Mesenteric fat pad (tissue), 1 donor: ENCODE measurements around the gene KLHL36. TPM values are rescaled to one million over a fixed set of nuclear protein-coding genes. Genes with fewer than 3 reads are reported as not detected.

Experiments
- DNase-seq: peaks from one replicate; pipeline ENCODE4 v3.0.0-alpha.2; 2020; ENCODE audit warnings: low spot score
- total RNA-seq: library from RNA; stranded (reverse); fragmentation: NEBNext Ultra II Directional; extraction: Animal tissue kit (Norgen Biotek cat#: 25700); gene quantifications from one replicate; pipeline ENCODE4 v1.2.1, GENCODE V29; 2021
- donor health status: DM: yes; HTN: yes; CAD: no.

KLHL36 gene
- total RNA-seq, 1 donor from 2014 or later = 55.4 TPM

DNA sequence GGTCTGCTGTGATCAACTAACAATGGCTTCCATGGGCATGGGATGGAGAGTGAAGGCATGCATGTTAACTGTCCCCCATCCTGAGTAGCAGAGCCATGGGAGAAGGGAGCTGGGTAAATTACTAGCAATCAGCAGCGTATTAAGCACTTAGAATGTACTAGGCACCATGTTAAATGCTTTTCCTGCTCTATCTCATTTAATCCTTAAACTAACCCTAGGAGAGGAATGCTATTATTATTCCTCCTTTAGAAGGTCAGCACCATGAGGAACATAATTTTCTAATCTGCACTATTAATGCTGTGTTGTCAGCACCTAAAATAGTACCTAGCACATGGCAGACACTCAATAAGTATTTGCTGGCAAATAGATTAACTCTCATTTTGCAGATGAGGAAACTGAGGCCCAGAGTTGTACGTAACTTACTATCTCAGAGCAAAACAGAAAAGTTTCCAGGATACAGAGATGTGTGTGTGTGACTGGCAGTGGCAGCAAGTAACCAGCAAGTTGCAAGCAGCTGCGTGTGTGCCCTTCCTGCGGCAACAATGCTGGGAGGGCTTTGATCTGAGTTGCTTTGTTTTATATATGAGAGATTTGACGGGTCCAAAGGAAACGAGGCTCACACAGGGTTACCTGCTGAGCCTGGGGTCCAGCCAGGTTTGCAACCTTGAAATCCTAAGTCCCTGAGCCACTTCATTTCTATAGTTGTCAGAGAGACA is 6.5 kb upstream of the KLHL36 start:
- no peak for DNase-seq

DNA sequence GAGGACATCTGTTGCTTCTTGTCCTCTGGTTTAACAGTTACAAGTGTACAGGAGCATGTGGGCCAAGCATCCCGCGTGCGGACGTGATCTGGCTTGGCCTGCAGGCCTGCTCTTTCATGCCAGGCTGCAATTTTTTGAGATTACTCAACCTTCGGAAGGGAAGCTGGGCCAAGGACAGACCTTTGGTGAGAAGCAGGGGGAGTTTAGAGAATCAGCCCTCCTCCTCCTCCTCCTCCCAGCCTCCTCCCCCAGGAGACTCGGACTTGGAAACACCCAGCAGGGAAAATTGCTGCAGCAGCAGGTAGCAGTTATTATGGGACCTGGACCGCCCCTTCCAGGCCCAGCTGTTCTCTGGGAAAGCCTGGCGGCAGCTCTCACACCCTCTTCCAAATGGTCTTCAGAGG is 5.1 kb upstream of the KLHL36 start:
- no peak for DNase-seq

DNA sequence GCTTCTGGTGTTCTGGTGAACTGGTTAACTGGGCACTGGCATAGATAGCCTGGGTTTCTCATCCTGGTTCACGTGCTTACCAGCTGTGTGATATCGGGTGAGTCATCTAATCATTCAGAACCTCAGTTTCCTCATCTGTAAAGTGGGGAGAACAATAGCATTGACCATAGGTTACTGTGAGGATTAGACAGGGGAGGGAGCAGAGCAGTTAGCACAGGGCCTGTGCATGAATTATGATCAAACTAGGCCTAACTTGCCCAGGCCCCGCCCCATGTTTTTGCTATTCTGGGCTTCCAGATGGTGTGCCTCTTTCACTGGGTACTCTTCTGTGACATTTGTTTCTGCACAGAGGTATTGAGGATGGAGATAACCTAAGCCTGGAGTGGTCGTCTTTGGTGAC is 4.6 kb upstream of the KLHL36 start:
- DNase-seq = no peak

DNA sequence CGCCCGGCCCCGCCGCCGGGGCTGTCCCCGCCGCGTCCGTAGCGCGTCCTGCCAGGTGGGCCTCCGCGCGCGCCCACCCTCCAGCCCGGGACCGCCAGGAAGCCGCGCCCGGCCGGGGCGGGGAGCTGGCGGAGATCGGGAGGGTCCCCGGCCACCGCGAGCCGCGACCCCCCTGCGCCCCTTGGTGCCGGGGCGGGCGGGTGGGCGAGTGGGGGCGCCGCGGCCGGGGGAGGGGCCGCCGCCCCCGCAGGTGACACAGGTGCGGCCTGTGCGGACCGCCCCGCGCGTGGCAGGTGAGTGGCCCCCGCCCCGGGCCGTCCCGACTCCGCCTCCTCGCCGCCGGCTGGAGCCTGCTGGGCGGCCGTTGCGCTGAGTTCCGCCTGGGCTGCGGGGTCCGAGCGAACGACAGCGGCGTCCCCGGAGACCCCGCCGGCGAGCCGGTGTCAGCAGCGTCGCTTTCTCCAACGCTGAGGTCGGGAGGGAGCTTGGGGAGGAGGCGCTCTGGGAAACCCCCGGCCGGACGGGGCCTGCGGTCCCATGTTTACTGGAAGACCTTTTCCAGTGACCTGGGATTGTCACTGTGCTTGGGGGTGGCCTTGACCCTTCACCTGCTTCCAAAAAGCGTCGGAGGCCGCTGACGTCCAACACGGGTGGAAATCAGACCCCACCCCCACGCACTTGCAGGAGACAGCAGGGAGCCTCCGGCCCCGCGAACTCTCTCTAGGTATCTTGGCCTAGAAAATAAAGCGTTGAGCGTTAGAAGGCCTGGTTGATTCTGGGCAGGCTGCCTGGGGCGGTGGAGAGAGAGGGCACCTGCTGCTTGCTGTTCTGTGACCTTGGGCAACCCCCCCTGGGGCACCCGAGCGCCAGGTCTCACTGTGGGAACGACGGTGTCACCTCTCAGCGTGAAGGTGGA is 542 bp downstream of the KLHL36 start:
- DNase-seq = peak; percentile 92

DNA sequence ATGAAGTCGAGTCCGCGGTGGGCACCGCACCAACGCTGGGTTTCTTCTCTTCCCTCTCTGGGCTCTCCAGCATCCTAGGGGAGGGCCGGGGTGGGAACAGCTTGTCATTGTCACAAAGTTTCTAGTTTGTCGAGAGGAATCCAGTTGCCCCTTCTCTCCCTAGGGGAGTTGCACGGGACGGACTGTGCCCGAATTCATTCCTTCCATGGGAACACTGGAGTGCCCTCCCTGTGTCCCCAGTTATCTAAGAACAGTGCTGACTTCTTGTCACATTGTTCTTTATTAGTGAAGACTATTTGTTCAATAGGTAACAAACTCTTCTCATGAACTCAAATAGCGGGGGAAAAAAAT is 1.2 kb downstream of the KLHL36 start:
- DNase-seq = no peak

DNA sequence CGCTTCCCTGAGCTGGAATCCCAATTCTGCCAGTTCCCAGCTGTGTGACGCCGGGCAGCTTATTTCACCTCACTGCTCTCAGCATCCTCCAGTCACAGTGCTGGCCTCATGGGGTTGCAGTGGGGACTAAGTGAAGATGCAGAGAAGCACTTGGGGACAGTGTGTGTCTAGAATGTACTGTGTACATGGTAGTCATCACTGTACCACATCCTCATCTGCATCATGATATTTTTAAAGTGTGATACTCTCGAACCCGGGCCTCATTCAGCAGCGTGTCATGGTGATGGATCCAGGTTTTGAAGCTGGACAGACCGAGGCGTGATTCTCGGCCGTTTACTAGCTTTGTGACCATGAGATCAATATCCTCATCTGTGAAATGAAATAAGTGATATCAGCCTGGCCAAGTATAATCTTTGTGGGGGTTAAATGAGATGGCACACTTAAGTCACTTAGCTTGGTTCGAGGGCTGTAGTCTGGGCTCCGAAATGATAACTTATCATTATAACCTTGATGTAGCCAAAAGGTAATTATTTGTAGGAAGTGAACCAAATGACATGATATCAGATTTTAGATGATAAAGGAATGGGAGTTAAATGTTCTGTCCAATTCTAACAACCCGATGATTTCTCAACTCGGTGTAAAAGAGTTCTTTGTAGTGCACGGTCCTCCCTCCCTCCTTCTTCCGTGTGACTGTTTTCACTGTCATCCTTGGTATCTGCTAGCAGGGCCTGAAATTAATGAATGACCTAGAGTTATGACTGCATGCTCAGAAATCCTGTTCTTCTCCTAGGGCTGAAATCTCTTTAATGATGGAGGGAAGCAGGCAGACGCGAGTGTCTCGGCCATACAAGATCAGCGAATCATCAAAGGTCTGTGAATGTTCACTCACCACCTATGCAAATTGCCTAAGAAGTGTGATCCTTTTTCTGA is 2.0 kb downstream of the KLHL36 start:
- DNase-seq = no peak

DNA sequence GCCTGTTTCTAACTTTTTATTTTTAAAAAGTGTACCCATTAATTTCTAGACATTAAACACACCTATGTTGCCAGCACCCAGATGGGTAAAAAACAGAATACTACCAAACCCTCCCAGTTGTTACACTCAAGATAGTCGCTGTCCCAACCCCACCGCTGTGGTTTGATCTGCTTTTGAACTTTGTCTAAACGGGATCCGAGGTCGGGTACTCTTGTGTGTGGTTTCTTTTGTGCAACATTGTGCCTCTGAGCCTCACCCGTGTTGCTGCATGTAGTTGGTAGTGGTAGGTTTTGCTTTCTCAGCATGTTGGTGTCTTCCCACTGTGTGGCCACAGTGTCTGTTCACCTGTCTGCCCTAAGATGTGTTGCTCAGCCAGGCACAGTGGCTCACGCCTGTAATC is 4.3 kb downstream of the KLHL36 start:
- no peak for DNase-seq

DNA sequence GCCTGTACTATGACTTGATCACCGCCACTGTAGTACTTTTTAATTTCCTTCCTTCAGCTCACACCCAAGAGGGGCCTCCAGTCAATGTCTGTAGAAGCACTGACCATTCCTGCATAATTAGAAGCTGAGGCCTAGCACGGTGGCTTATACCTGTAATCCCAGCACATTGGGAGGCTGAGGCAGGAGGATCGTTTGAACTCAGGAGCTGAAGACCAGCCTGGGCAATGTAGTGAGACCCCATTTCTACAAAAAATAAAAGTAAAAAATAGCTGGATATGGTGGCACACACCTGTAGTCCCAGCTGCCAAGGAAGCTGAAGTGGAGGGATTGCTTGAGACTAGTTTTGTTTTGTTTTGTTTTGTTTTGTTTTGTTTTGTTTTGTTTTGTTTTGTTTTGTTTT is 5.9 kb downstream of the KLHL36 start:
- no peak for DNase-seq

DNA sequence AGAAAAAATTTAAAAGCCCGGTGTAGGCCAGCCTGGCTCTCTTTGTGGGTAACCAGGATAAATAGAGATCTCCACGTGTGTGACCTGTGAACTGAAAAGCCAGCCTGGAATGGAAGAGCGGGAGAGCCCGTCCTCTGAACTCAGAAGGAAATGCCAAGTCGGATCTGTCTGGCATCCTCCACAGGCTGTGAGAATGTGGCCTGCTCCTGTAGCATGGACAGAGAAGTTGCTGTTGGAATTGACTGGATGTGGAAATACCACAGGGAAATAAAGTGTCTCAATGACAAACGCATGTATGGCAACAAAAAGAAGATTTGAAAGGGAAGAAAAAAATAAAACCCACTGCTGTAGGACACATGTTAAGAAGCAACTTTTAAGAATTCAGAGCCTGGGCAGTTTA is 6.7 kb downstream of the KLHL36 start:
- DNase-seq = no peak

DNA sequence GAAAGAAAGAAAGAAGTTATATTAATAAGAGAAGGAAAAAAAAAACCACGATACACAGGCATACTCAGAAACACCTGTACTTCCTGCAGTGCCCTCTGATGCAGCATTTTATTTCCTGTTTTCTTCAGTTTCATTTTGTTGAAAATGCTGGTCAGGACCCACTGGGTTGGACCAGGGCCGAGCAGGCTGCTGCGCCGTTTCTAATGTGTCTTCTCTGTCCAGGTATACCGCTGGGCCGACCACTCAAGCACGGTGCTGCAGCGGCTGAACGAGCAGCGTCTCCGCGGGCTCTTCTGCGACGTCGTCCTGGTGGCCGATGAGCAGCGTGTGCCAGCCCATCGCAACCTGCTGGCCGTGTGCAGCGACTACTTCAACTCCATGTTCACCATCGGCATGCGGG is 8.3 kb downstream of the KLHL36 start:
- DNase-seq = no peak

DNA sequence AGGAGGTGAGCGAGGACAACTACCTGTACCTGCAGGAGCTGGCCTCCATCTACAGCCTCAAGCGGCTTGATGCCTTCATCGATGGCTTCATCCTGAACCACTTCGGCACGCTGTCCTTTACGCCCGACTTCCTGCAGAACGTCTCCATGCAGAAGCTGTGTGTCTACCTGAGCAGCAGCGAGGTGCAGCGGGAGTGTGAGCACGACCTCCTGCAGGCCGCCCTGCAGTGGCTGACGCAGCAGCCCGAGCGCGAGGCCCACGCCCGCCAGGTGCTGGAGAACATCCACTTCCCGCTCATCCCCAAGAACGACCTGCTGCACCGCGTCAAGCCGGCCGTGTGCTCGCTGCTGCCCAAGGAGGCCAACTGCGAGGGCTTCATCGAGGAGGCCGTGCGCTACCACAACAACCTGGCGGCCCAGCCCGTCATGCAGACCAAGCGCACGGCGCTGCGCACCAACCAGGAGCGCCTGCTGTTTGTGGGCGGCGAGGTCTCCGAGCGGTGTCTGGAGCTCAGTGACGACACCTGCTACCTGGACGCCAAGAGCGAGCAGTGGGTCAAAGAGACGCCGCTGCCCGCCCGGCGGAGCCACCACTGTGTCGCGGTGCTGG is 9.0 kb downstream of the KLHL36 start:
- DNase-seq = no peak

DNA sequence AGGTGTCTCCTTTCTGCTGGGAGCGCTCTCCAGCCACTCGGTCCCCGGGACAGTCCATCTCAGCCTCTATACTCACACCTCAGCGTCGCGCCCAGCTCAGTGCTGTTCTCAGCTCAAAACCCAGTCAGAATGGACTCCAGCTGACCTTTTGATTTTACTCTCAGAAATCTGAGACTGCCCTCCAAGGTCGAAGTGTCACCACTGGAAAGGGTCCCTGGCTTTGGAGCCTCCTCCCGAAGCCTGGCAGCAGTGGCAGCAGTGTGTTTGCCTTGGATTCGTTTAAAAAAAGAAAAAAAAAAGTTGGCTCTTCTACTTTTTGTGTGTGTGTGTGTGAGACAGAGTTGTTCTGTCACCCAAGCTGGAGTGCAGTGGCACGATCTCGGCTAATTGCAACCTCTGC is 10.4 kb downstream of the KLHL36 start:
- DNase-seq = no peak

DNA sequence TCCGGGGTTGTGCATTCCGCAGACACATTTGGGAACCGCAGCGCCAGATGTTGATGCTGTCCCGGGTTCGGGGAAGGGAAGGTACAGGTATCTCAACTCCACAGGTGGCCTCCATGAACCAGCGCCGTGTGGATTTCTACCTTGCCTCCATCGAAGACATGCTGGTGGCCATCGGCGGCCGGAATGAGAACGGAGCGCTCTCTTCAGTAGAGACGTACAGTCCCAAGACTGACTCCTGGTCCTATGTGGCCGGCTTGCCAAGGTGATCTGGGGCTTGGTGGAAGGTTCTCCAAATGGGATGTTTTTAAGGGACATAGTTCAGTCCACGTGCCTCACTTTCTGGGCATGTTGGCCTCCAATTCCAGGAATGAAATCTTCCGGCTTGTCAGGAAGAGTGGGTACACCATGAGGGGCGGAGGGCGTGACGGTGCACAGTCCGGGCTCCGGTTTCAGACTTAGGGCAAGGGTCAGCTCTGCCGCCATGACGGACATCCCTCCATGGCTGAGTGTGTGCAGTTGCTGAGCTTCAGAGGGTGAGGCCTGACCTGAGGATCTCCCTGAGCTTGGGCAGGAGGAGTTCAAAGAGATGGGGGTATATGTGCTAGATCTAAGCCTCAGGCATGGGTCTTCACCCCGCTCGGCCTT is 11.5 kb downstream of the KLHL36 start:
- no peak for DNase-seq

DNA sequence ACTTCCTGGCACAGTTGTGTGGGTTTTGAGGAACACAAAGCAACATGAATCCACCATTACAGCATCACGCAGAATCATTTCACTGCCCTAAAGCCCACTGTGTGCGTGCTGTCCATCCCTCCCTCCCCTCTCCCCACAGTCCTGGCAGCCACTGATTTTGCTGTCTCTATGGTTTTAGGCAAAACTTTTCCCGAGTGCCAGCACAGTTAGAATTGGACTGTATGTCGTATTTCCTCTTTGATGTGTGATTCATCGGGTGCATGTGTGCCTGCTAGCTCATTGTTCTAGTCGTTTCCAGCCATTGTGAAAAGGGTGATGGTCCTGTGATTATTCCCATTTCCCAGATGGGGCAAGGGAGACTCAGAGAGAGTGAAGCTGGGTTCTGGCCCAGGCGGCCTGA is 12.7 kb downstream of the KLHL36 start:
- DNase-seq = no peak

DNA sequence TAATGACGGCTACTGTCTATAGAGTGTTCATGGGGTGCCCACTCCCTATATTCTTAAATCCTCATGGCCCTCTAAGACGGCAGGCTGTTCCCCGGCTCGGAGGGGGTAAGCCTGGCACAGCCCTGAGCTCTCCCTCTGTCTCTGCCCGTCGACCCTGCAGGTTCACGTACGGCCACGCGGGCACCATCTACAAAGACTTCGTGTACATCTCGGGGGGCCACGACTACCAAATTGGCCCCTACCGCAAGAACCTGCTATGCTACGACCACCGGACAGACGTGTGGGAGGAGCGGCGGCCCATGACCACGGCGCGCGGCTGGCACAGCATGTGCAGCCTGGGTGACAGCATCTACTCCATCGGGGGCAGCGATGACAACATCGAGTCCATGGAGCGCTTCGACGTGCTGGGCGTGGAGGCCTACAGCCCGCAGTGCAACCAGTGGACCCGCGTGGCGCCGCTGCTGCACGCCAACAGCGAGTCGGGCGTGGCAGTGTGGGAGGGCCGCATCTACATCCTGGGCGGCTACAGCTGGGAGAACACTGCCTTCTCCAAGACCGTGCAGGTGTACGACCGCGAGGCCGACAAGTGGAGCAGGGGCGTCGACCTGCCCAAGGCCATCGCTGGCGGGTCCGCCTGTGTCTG is 13.2 kb downstream of the KLHL36 start:
- DNase-seq = no peak

DNA sequence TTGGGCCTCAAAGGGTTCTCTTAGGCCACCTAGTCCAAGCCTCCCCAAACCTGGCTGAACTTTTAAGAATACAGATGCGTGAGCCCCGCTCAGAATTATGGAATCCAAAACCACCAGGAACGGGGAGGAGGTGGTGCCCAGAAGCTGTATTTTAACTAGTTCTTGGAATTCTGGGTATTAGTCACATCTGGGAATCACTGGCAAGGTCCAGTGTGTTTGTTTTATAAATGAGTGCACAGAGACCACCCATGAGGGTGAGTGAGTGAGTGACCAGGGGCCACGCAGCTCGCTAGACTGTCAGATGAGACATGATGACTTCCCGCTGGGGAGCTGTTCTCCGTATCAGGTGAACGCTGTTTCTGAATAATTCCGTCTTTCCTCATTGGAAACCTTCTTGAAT is 14.2 kb downstream of the KLHL36 start:
- DNase-seq = no peak

DNA sequence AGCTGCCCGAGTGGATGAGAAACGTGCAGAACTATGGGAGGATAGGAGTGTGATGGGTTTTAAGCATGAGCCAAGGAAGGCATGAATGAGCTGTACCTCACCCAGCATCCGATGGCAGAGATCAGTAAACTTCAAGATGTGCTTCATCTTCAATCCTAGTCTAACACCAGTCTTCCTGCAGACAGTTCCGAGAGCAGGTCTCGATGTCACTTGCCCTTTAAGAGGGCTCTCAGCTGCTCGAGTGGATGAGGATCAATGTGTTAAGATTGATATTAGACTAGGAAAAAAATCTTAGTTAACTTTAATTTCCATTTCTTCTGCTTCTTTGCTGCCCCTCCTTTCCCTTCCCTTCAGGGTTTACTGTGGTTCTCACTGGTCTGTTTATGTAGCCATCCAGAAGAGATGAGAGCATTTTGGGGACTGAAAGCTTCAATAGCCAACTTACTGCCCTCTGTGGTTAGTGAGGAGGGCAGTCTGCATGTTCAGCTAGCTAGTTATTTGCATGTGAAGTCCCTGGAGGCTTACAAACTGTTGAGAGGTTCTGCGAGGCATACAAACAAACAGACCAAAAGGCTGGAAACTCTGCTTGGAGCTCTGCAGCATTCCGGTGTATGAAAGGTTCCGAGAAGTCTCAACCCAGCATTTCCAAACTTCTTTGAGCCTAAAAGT is 15.3 kb downstream of the KLHL36 start:
- no peak for DNase-seq

DNA sequence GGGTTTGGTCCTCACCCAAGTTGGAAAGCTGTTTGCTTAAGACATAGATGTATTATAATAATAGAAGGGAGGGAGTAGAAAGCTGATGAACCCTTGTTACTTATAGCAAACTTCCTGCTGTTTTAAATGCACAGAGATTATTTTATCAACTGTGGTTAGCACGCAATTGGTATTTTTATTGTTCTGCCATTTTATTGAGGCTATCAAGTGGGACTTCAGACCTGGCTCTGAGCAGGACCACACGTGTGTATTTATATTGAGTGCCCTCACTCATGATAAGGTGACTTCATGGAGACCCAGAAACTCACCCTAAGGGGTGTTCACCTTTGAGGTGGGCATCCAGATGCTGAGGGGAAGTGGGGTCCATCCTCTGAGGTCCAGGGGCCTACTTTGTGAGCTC is 17.0 kb downstream of the KLHL36 start:
- DNase-seq = no peak

DNA sequence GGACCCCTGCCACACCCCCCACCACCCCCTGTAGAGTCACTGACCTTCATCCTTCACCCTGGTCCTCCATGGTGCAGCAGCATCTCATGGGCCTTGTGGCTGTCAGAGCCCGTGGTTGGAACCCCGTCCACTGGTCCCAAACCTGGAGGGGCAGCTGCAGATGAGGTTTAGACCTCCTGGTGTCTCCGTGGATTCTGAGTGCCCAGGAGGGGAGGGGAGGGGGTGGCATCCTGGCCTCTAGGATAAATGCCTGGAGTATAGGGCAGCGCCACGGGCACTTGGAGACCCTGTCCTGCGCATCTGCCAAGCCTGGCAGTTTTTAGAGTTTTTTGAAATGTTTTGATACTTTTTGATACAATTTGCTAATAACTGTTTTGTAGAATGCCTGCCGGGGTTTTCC is 17.5 kb downstream of the KLHL36 start:
- DNase-seq = no peak
